PC-3 (cell line): ENCODE measurements around the gene TMX3. TPM values are rescaled to one million over a fixed set of nuclear protein-coding genes. Genes with fewer than 3 reads are reported as not detected.

Experiments
- ATAC-seq: fragments of 200-7000 bp; cut with Tn5 transposase; 2 replicates; pipeline ENCODE4 v1.9.1; 2020; ENCODE audit warnings: mild to moderate bottlenecking, moderate library complexity
- BruUV-seq: library from RNA; stranded (reverse); fragments of 400-500 nt; replicated peaks from 2 replicates; lab custom pipeline; 2021; lab: Mats Ljungman, UMichigan
- CTCF ChIA-PET: fragments of 300-600 bp; sonication (Branson Sonifier 250); formaldehyde crosslinking; loops from one replicate; lab custom pipeline; 2022; ENCODE audit warnings: antibody characterized with exemption; lab: Charles Lee
- POLR2A ChIA-PET: fragments of 300-600 bp; sonication (Branson Sonifier 250); formaldehyde crosslinking; loops from one replicate; lab custom pipeline; 2022; ENCODE audit warnings: antibody characterized with exemption; ENCODE audit not compliant: unreplicated experiment; lab: Charles Lee
- DNase-seq: peaks from one replicate; pipeline ENCODE4 v3.0.0-alpha.2; 2015
- H2AFZ ChIP-seq: fragments of 300-600 bp; sonication (generic); 2 replicates; pipeline ENCODE4 v1.6.0; 2016; ENCODE audit warnings: antibody characterized with exemption, low read length
- H3F3A ChIP-seq: fragments of 300-600 bp; sonication (generic); one replicate; pipeline ENCODE4 v1.6.0; 2017; ENCODE audit warnings: antibody characterized with exemption, low read length, control low read depth, mild to moderate bottlenecking; ENCODE audit not compliant: unreplicated experiment
- H3K27ac ChIP-seq: fragments of 300-600 bp; sonication (generic); 2 replicates; pipeline ENCODE4 v1.5.1; 2016; ENCODE audit warnings: mild to moderate bottlenecking, low read length
- H3K27me3 ChIP-seq: fragments of 300-600 bp; sonication (generic); 2 replicates; pipeline ENCODE4 v1.6.1; 2016; ENCODE audit warnings: low read length, mixed read lengths
- H3K36me3 ChIP-seq: fragments of 300-600 bp; sonication (generic); 2 replicates; pipeline ENCODE4 v1.6.1; 2016; ENCODE audit warnings: low read depth, mixed run types, low read length, mixed read lengths
- H3K4me1 ChIP-seq: fragments of 300-600 bp; sonication (generic); 2 replicates; pipeline ENCODE4 v1.5.1; 2016; ENCODE audit warnings: low read length; ENCODE audit not compliant: insufficient read depth
- H3K4me2 ChIP-seq: fragments of 300-600 bp; sonication (generic); 2 replicates; pipeline ENCODE4 v1.6.0; 2016; ENCODE audit warnings: low read length
- H3K4me3 ChIP-seq: fragments of 300-600 bp; sonication (generic); 2 replicates; pipeline ENCODE4 v1.5.1; 2016; ENCODE audit warnings: mild to moderate bottlenecking, low read length, mixed read lengths
- H3K79me2 ChIP-seq: fragments of 300-600 bp; sonication (generic); 2 replicates; pipeline ENCODE4 v1.6.1; 2017; ENCODE audit warnings: low read length, mixed read lengths
- H3K9ac ChIP-seq: fragments of 300-600 bp; sonication (generic); 2 replicates; pipeline ENCODE4 v1.6.0; 2016; ENCODE audit warnings: mild to moderate bottlenecking, low read length
- H3K9me2 ChIP-seq: fragments of 300-600 bp; sonication (generic); replicated peaks from 2 replicates; pipeline ENCODE4 v1.6.1; 2016; ENCODE audit warnings: mixed run types, low read length, mixed read lengths
- H3K9me3 ChIP-seq: fragments of 300-600 bp; sonication (generic); 2 replicates; pipeline ENCODE4 v1.6.1; 2016; ENCODE audit warnings: low read length, mixed read lengths
- H4K20me1 ChIP-seq: fragments of 300-600 bp; sonication (generic); 2 replicates; pipeline ENCODE4 v1.6.1; 2016; ENCODE audit warnings: low read length, mixed read lengths
- EZH2 ChIP-seq: fragments of 300-600 bp; sonication (generic); IDR thresholded peaks from one replicate; pipeline ENCODE4 v1.6.1; 2017; ENCODE audit warnings: antibody characterized with exemption, mild to moderate bottlenecking, low read length; ENCODE audit not compliant: unreplicated experiment
- EZH2phosphoT487 ChIP-seq: fragments of 300-600 bp; sonication (generic); IDR thresholded peaks from 2 replicates; pipeline ENCODE4 v1.6.1; 2018; ENCODE audit warnings: mild to moderate bottlenecking, antibody characterized with exemption, low read length, borderline replicate concordance
- intact Hi-C: fragments of 100-400 bp; cut with micrococcal nuclease; formaldehyde crosslinking; loops from 2 replicates; pipeline ENCODE4 v1.9.0; 2023
- total RNA-seq: library from RNA; depleted of rRNA; stranded (reverse); fragments of >200 nt; gene quantifications from 2 replicates; pipeline ENCODE4 v1.2.3, GENCODE V29; 2014
- TF ChIP-seq, protein P1 (sequence below): fragments of 300-600 bp; sonication (generic); conservative IDR thresholded peaks from 2 replicates; pipeline ENCODE4 v1.5.1; 2017; ENCODE audit warnings: antibody characterized with exemption, low read depth, mild to moderate bottlenecking, low read length

Gene TMX3
- total RNA-seq, 1 experiment from 2014 or later, result 50.1 TPM

DNA sequence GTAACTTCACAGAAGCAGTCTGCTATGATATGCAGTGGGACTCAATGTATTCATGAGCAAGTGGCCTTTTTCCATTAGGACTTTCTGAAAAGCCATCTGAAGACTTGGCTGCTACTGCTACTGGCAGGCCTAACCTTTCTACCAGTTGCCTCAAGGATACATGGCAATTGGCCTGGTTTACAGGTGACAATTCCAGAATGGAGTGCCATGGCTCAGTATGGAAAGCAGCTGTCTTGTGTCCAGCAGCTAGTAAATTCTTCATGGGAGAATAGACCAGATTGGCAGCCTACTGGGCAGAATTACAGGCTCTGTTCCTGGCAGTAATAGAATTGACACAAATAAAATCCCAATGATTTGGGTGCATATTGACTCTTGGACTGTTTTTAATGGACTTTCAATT lies 12.6 kb upstream of the TMX3 start:
- no peak overlapping the region for H2AFZ ChIP-seq
- no peaks in the 10 kb centered on the region for H3K79me2 ChIP-seq
- no peak overlapping the region for H3K4me3 ChIP-seq
- no peak overlapping the region for H3K9ac ChIP-seq
- ChIA-PET POLR2A (no interaction called here), CTCF (no interaction called here)
- H3K36me3 ChIP-seq, result no peaks in the 10 kb centered on the region
- no TSS peak for BruUV-seq
- H3K27ac ChIP-seq, result no peak overlapping the region
- intact Hi-C loops, result no loop called here
- no peaks in the 10 kb centered on the region for H3K9me2 ChIP-seq
- DNase-seq, result no peak
- TF ChIP-seq, protein P1, sequence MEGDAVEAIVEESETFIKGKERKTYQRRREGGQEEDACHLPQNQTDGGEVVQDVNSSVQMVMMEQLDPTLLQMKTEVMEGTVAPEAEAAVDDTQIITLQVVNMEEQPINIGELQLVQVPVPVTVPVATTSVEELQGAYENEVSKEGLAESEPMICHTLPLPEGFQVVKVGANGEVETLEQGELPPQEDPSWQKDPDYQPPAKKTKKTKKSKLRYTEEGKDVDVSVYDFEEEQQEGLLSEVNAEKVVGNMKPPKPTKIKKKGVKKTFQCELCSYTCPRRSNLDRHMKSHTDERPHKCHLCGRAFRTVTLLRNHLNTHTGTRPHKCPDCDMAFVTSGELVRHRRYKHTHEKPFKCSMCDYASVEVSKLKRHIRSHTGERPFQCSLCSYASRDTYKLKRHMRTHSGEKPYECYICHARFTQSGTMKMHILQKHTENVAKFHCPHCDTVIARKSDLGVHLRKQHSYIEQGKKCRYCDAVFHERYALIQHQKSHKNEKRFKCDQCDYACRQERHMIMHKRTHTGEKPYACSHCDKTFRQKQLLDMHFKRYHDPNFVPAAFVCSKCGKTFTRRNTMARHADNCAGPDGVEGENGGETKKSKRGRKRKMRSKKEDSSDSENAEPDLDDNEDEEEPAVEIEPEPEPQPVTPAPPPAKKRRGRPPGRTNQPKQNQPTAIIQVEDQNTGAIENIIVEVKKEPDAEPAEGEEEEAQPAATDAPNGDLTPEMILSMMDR, result no peak
- no peak for TF ChIP-seq EZH2phosphoT487
- no peak for TF ChIP-seq EZH2
- H3K4me2 ChIP-seq, result no peak overlapping the region
- H3K4me1 ChIP-seq, result no peaks in the 10 kb centered on the region
- no peaks in the 10 kb centered on the region for H4K20me1 ChIP-seq
- no peak for ATAC-seq
- no peaks in the 10 kb centered on the region for H3K27me3 ChIP-seq
- no peaks in the 10 kb centered on the region for H3F3A ChIP-seq
- no peaks in the 10 kb centered on the region for H3K9me3 ChIP-seq

DNA sequence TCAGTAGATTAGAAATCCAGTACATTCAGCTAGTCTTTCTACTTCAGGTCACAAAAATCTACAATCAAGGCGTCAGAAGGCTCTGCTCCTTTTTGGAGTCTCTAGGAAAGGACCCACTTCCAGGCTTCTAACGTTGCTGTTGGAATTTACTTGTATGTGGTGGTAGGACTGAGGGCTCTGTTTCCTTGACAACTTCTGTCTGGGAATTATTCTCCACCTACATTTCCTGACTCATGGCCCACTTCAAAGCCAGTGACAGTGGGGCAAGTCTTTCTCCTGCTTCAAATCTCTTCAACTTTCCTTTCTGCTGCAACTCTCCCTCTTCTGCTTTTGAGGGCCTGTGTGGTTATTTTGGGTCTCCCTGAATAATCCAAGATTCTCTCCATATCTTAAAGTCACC lies 10.4 kb upstream of the TMX3 start:
- H2AFZ ChIP-seq, result no peak overlapping the region
- H3K9me2 ChIP-seq, result no peaks in the 10 kb centered on the region
- no peaks in the 10 kb centered on the region for H4K20me1 ChIP-seq
- no peak for ATAC-seq
- intact Hi-C loops, result no loop called here
- no peak overlapping the region for H3K4me2 ChIP-seq
- H3K27me3 ChIP-seq, result no peaks in the 10 kb centered on the region
- TF ChIP-seq EZH2 (no peak), EZH2phosphoT487 (no peak)
- TF ChIP-seq, protein P1, result no peak
- no peaks in the 10 kb centered on the region for H3F3A ChIP-seq
- H3K27ac ChIP-seq, result no peak overlapping the region
- CTCF ChIA-PET, result no interaction called here
- POLR2A ChIA-PET, result no interaction called here
- no peaks in the 10 kb centered on the region for H3K4me1 ChIP-seq
- no peak for DNase-seq
- H3K9ac ChIP-seq, result no peak overlapping the region
- H3K79me2 ChIP-seq, result no peaks in the 10 kb centered on the region
- H3K36me3 ChIP-seq, result no peaks in the 10 kb centered on the region
- H3K4me3 ChIP-seq, result no peak overlapping the region
- H3K9me3 ChIP-seq, result no peaks in the 10 kb centered on the region
- BruUV-seq, result no TSS peak

DNA sequence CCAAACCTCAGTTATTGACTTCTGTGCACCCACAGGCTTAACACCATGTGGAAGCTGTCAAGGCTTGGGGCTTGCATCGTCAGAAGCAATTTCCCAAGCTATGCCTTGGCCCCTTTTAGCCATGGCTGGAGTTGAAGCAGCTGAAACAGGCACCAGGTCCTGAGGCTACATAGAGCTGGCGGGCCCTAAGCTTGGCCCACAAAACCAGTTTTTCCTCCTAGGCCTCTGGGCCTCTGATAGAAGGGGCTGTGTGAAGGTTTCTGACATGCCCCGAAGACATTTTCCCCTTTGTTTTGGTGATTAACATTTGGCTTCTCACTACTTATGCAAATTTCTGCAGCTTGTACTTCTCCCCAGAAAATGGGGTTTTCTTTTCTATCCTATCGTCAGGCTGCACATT lies 9.1 kb upstream of the TMX3 start:
- intact Hi-C loops, result no loop called here
- no peak overlapping the region for H3K4me2 ChIP-seq
- H3K27me3 ChIP-seq, result no peaks in the 10 kb centered on the region
- CTCF ChIA-PET, result no interaction called here
- no peak overlapping the region for H3K27ac ChIP-seq
- POLR2A ChIA-PET, result no interaction called here
- H3F3A ChIP-seq, result no peaks in the 10 kb centered on the region
- H3K4me3 ChIP-seq, result no peak overlapping the region
- H3K9ac ChIP-seq, result no peak overlapping the region
- H4K20me1 ChIP-seq, result no peaks in the 10 kb centered on the region
- H2AFZ ChIP-seq, result no peak overlapping the region
- DNase-seq (no peak), ATAC-seq (no peak)
- no TSS peak for BruUV-seq
- H3K36me3 ChIP-seq, result no peaks in the 10 kb centered on the region
- TF ChIP-seq, protein P1, result no peak
- TF ChIP-seq EZH2, result no peak
- TF ChIP-seq EZH2phosphoT487, result no peak
- no peaks in the 10 kb centered on the region for H3K4me1 ChIP-seq
- H3K9me3 ChIP-seq, result no peaks in the 10 kb centered on the region
- no peaks in the 10 kb centered on the region for H3K79me2 ChIP-seq
- H3K9me2 ChIP-seq, result no peaks in the 10 kb centered on the region
